Ecto neural progenitor cell (in vitro differentiated cells): ENCODE measurements around the gene LINC00237.
A peak's percentile ranks its signal among the peaks of the same experiment; 100 is the strongest.

Experiments
- DNase-seq: peaks from one replicate; pipeline ENCODE4 v3.0.0-alpha.2; 2018; ENCODE audit warnings: low spot score

LINC00237 gene

GRCh38 chr20:21096321-21097043, 9.7 kb downstream of the LINC00237 start:
- DNase-seq, result peak; percentile 72

- no peak for DNase-seq
These were observed 13.4 kb downstream of the LINC00237 start for GRCh38 chr20:21092806-21093205.

GRCh38 chr20:21090721-21091120, 15.4 kb downstream of the LINC00237 start:
- no peak for DNase-seq

- DNase-seq, result no peak
These were observed 16.0 kb downstream of the LINC00237 start for GRCh38 chr20:21090111-21090618.

- DNase-seq, result no peak
These were observed 16.8 kb downstream of the LINC00237 start for GRCh38 chr20:21089391-21089790.

GRCh38 chr20:21087862-21088540, 18.2 kb downstream of the LINC00237 start:
- no peak for DNase-seq

GRCh38 chr20:21083825-21084325, 22.3 kb downstream of the LINC00237 start:
- no peak for DNase-seq

- no peak for DNase-seq
These were observed 23.6 kb downstream of the LINC00237 start for GRCh38 chr20:21082584-21082983.

GRCh38 chr20:21077809-21078345, 28.3 kb downstream of the LINC00237 start:
- DNase-seq, result no peak

GRCh38 chr20:21076073-21076472, 30.1 kb downstream of the LINC00237 start:
- no peak for DNase-seq

GRCh38 chr20:21075471-21075870, 30.7 kb downstream of the LINC00237 start:
- DNase-seq, result no peak

GRCh38 chr20:21074605-21075336, 31.4 kb downstream of the LINC00237 start:
- no peak for DNase-seq

- DNase-seq, result no peak
These were observed 38.9 kb downstream of the LINC00237 start for GRCh38 chr20:21067255-21067654.

- no peak for DNase-seq
These were observed 41.2 kb downstream of the LINC00237 start for GRCh38 chr20:21064924-21065323.

- DNase-seq, result no peak
These were observed 42.9 kb downstream of the LINC00237 start for GRCh38 chr20:21063276-21063675.

- no peak for DNase-seq
These were observed 53.0 kb downstream of the LINC00237 start for GRCh38 chr20:21053002-21053762.

GRCh38 chr20:21052686-21053001, 53.5 kb downstream of the LINC00237 start:
- no peak for DNase-seq

- no peak for DNase-seq
These were observed 53.9 kb downstream of the LINC00237 start for GRCh38 chr20:21052241-21052640.

GRCh38 chr20:21050710-21051109, 55.4 kb downstream of the LINC00237 start:
- DNase-seq, result no peak

- no peak for DNase-seq
These were observed 56.8 kb downstream of the LINC00237 start for GRCh38 chr20:21049305-21049828.

- DNase-seq, result peak; percentile 74
These were observed 57.3 kb downstream of the LINC00237 start for GRCh38 chr20:21048841-21049273.
